ENCODE measurements around the gene SLN.

SLN gene

DNA sequence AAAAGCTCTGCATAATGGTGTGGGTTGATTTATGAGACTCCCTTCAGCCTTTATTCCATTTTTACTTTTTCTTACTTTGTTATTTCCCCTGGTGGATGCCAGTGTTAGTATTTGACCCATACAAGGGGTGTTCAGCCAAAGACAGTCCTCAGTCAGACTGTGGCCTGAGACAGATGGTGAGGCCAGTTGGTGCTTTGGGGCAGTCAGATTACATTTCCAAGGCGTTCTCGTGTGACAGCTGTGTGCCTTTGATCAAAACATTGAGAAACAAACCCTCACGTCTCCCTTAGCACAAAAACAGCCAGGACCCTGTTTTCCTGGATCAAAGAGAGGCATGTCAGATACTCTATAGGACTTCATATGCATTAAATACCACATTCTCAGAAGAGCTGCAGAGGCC is 31.3 kb upstream of the SLN start:
- H3K4me3 ChIP-seq (ENCODE audit: low read depth, low read length): no peak overlapping the region
- no peak overlapping the region for H3K27ac ChIP-seq (ENCODE audit: low read depth, low read length)
- H3K4me1 ChIP-seq (ENCODE audit: control insufficient read depth, insufficient read depth, low read length): 0 out of 2 replicates have a peak, but pooled peaks cover 10% of the 10 kb centered on the region

DNA sequence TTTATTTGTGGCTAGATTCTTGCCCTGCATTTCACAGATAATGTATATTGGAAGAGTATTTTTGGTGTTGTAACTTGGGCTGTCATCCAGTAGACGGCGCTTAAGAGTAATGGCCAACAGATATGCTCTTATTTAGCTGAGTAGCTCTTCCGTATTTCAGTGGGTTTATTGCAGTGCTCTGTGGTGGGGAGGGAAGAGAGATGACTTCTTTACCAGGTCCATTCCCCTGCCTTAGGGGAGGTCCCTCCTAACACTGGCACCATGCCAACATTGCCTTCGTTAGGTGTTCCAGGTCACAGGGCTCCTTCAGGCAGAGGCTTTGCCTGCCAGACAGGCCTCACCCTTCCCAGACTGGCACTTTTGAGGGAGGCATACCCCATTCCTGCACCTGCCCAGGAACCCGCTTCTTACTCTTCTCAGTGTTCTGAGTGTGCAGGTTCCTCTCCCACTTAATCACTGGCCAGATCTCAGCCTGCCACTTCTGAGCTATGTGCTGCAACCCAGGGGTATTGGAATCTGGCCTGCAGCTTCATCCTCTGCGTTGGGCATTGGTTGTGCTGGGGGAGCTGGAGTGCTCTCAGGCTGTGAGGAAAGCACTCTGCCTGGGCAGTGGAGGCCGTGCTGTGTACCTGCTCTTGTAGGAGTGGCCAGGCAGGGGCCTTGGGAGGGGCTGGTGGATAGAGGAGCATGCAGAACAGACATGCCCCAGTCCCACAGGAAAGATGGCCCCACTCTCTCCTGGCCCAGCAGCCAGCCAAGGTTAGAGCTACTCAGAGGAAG is 29.4 kb upstream of the SLN start:
- Histone ChIP-seq H3K4me1 (ENCODE audit: control insufficient read depth, insufficient read depth, low read length) (0 out of 2 replicates have a peak, but pooled peaks cover 10% of the 10 kb centered on the region), H3K27me3 (ENCODE audit: control insufficient read depth, insufficient read depth, low read length) (peaks cover 3% of the 10 kb centered on the region; the same call in 1 of the 2 replicates), H3K27ac (ENCODE audit: low read depth, low read length) (no peak overlapping the region), H3K9me3 (ENCODE audit: control insufficient read depth, insufficient read depth, low read length) (no peaks in the 10 kb centered on the region), H3K9ac (ENCODE audit: low read depth, low read length) (no peak overlapping the region), H3K4me3 (ENCODE audit: low read depth, low read length) (no peak overlapping the region), H3K36me3 (ENCODE audit: control insufficient read depth, insufficient read depth, low read length) (no peaks in the 10 kb centered on the region)

More for the DNA sequence above, 31.3 kb upstream of the SLN start:
- H3K9ac ChIP-seq (ENCODE audit: low read depth, low read length): no peak overlapping the region
- no peaks in the 10 kb centered on the region for H3K9me3 ChIP-seq (ENCODE audit: control insufficient read depth, insufficient read depth, low read length)
- no peaks in the 10 kb centered on the region for H3K36me3 ChIP-seq (ENCODE audit: control insufficient read depth, insufficient read depth, low read length)
- peaks cover 3% of the 10 kb centered on the region; the same call in 1 of the 2 replicates for H3K27me3 ChIP-seq (ENCODE audit: control insufficient read depth, insufficient read depth, low read length)

DNA sequence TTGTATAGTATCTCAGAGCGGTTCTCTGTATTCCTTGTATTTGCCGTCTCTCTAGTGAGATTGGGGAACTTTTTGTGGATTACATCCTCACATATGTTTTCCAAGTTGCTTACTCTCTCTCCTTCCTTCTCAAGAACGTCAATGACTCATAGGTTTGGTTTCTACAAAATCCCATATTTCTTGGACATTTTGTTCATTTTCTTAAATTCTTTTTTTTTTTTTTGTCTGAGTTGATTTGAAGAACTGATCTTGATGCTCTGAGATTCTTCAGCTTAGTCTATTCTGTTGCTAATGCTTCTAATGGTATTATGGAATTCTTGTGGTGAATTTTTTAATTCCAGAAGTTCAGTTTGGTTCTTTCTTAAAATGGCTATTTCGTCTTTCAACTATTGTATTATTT is 28.4 kb upstream of the SLN start:
- H3K9ac ChIP-seq (ENCODE audit: low read depth, low read length): no peak overlapping the region
- H3K27ac ChIP-seq (ENCODE audit: low read depth, low read length): no peak overlapping the region
- no peaks in the 10 kb centered on the region for H3K36me3 ChIP-seq (ENCODE audit: control insufficient read depth, insufficient read depth, low read length)
- no peak overlapping the region for H3K4me3 ChIP-seq (ENCODE audit: low read depth, low read length)
- no peaks in the 10 kb centered on the region for H3K9me3 ChIP-seq (ENCODE audit: control insufficient read depth, insufficient read depth, low read length)
- 0 out of 2 replicates have a peak, but pooled peaks cover 10% of the 10 kb centered on the region for H3K4me1 ChIP-seq (ENCODE audit: control insufficient read depth, insufficient read depth, low read length)
- peaks cover 3% of the 10 kb centered on the region; the same call in 1 of the 2 replicates for H3K27me3 ChIP-seq (ENCODE audit: control insufficient read depth, insufficient read depth, low read length)

DNA sequence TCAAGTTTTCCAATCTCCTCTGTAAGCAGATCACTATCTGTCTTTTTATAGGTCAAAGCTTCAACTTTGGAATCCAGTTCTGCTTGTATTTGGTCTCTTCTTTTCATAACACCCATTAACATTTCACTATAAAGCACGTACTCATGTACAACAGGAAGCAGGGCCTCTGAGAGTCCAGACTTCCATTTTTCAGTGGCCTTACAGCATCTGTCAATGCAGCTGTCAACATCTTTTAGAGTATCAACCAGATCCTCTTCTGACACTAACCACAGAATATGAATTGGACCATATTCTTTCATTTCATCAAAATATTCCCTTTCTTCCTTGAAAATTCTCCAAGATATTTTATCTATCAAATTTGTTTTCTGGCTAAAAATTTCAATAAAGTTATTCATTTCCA is 24.7 kb upstream of the SLN start:
- H3K36me3 ChIP-seq (ENCODE audit: control insufficient read depth, insufficient read depth, low read length): no peaks in the 10 kb centered on the region
- H3K9me3 ChIP-seq (ENCODE audit: control insufficient read depth, insufficient read depth, low read length): no peaks in the 10 kb centered on the region
- peaks cover 3% of the 10 kb centered on the region; the same call in 1 of the 2 replicates for H3K27me3 ChIP-seq (ENCODE audit: control insufficient read depth, insufficient read depth, low read length)
- no peak overlapping the region for H3K4me3 ChIP-seq (ENCODE audit: low read depth, low read length)
- 0 out of 2 replicates have a peak, but pooled peaks cover 10% of the 10 kb centered on the region for H3K4me1 ChIP-seq (ENCODE audit: control insufficient read depth, insufficient read depth, low read length)
- H3K27ac ChIP-seq (ENCODE audit: low read depth, low read length): no peak overlapping the region
- no peak overlapping the region for H3K9ac ChIP-seq (ENCODE audit: low read depth, low read length)

DNA sequence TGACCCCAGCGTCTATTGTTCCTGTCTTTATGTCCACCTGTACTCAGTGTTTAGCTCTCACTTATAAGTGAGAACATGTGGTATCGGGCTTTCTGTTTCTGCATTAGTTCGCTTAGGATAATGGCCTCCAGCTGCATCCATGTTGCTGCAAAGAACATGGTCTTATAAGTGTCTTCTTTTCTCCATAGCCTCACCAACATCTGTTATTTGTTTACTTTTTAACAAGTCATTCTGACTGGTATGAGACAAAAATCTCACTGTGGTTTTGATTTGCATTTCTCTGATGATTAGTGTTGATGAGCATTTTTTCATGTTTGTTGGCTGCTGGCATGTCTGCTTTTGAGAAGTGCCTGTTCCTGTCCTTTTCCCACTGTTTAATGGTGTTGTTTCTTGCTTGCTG is 21.7 kb upstream of the SLN start:
- H3K9me3 ChIP-seq (ENCODE audit: control insufficient read depth, insufficient read depth, low read length): no peaks in the 10 kb centered on the region
- no peak overlapping the region for H3K4me3 ChIP-seq (ENCODE audit: low read depth, low read length)
- H3K36me3 ChIP-seq (ENCODE audit: control insufficient read depth, insufficient read depth, low read length): no peaks in the 10 kb centered on the region
- peaks cover 1% of the 10 kb centered on the region; the same call in 1 of the 2 replicates for H3K27me3 ChIP-seq (ENCODE audit: control insufficient read depth, insufficient read depth, low read length)
- H3K27ac ChIP-seq (ENCODE audit: low read depth, low read length): no peak overlapping the region
- H3K4me1 ChIP-seq (ENCODE audit: control insufficient read depth, insufficient read depth, low read length): no peaks in the 10 kb centered on the region
- H3K9ac ChIP-seq (ENCODE audit: low read depth, low read length): no peak overlapping the region

DNA sequence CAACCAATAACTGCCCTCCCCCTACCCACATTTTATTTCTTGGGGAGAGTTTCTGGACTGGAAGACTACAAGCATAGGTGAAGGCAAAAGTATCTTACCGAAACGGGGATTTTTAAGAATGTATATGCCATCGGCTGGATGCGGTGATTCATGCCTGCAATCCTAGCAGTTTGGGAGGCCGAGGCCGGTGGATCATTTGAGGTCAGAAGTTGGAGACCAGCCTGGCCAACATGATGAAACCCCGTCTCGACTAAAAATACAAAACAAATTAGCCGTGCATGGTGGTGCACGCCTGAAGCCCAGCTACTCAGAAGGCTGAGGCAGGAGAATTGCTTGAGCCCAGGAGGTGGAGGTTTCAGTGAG is 20.8 kb upstream of the SLN start:
- Histone ChIP-seq H3K36me3 (ENCODE audit: control insufficient read depth, insufficient read depth, low read length) (no peaks in the 10 kb centered on the region), H3K27me3 (ENCODE audit: control insufficient read depth, insufficient read depth, low read length) (no peaks in the 10 kb centered on the region), H3K4me3 (ENCODE audit: low read depth, low read length) (no peak overlapping the region), H3K9me3 (ENCODE audit: control insufficient read depth, insufficient read depth, low read length) (no peaks in the 10 kb centered on the region), H3K4me1 (ENCODE audit: control insufficient read depth, insufficient read depth, low read length) (no peaks in the 10 kb centered on the region), H3K9ac (ENCODE audit: low read depth, low read length) (no peak overlapping the region), H3K27ac (ENCODE audit: low read depth, low read length) (no peak overlapping the region)

DNA sequence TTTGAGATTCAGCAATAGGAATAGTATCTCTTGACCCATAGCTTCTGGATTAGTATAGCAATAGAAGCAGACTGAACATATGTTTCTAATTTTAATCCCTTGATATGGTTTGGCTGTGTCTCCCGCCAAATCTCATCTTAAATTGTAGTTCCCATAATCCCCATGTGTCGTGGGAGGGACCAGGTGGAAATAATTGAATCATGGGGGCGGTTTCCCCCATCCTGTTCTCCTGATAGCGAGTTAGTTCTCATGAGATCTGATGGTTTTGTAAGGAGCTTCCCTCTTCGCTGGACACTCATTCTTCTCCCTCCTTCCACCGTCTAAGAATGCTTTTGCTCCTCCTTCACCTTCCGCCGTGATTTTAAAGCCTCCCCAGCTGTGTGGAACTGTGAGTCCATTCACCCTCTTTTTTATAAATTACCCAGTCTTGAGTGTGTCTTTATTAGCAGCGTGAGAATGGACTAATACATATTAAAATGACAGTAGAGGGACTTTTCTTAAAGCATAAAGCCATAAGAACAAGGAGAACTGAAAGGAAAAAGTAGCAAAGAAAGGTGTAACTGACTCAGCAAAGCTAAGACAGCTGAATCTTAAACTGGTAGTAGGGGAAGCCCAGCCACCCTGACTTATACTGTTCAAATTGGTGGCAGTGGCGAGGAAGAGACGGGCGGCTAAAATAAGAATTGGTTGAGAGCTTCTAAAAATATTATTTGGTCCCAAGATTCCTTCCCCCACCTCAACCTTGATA is 20.3 kb upstream of the SLN start:
- Histone ChIP-seq H3K27me3 (ENCODE audit: control insufficient read depth, insufficient read depth, low read length) (no peaks in the 10 kb centered on the region), H3K36me3 (ENCODE audit: control insufficient read depth, insufficient read depth, low read length) (no peaks in the 10 kb centered on the region), H3K4me1 (ENCODE audit: control insufficient read depth, insufficient read depth, low read length) (no peaks in the 10 kb centered on the region), H3K9ac (ENCODE audit: low read depth, low read length) (no peak overlapping the region), H3K27ac (ENCODE audit: low read depth, low read length) (no peak overlapping the region), H3K9me3 (ENCODE audit: control insufficient read depth, insufficient read depth, low read length) (no peaks in the 10 kb centered on the region), H3K4me3 (ENCODE audit: low read depth, low read length) (no peak overlapping the region)

DNA sequence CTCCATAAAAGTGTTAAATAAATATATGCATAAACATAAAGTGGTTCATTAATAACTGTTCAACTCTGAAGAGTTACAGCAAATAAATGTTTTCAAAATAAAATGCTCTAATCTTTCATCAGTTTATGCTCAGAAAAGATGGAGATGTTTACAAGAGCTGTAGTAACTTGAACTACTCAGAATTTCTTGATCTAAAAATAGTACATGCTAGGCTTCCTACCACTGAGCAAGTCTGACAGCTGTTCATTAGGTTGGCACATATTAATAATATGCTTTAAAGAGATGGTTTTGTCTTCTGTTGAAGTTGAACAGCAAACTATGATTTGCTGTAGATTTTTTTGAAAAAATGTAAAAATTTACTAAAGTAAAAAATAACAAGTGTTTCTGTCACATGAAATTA is 10.8 kb upstream of the SLN start:
- Histone ChIP-seq H3K36me3 (ENCODE audit: control insufficient read depth, insufficient read depth, low read length) (no peaks in the 10 kb centered on the region), H3K27ac (ENCODE audit: low read depth, low read length) (no peak overlapping the region), H3K27me3 (ENCODE audit: control insufficient read depth, insufficient read depth, low read length) (no peaks in the 10 kb centered on the region), H3K9me3 (ENCODE audit: control insufficient read depth, insufficient read depth, low read length) (no peaks in the 10 kb centered on the region), H3K9ac (ENCODE audit: low read depth, low read length) (no peak overlapping the region), H3K4me1 (ENCODE audit: control insufficient read depth, insufficient read depth, low read length) (no peaks in the 10 kb centered on the region), H3K4me3 (ENCODE audit: low read depth, low read length) (no peak overlapping the region)

DNA sequence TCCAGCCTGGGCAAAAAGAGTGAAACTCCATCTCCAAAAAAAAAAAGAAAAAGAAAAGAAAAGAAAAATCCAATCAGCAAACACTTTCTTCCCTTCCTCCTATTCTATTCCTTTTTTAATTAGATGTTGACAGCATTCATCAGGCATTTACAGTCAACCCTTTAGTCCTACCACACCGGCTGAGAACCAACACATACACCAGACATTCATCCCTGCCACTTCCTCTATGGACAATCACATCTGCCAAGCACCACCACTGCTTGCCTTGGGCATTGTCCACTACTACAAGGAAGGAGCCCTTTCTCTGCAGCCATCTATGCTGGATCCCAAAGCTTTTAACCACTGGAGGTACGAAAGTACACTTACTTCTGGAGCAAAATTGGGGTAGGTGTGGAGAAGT is 9.4 kb upstream of the SLN start:
- Histone ChIP-seq H3K4me1 (ENCODE audit: control insufficient read depth, insufficient read depth, low read length) (no peaks in the 10 kb centered on the region), H3K4me3 (ENCODE audit: low read depth, low read length) (no peak overlapping the region), H3K27me3 (ENCODE audit: control insufficient read depth, insufficient read depth, low read length) (no peaks in the 10 kb centered on the region), H3K36me3 (ENCODE audit: control insufficient read depth, insufficient read depth, low read length) (no peaks in the 10 kb centered on the region), H3K27ac (ENCODE audit: low read depth, low read length) (no peak overlapping the region), H3K9me3 (ENCODE audit: control insufficient read depth, insufficient read depth, low read length) (no peaks in the 10 kb centered on the region), H3K9ac (ENCODE audit: low read depth, low read length) (no peak overlapping the region)

DNA sequence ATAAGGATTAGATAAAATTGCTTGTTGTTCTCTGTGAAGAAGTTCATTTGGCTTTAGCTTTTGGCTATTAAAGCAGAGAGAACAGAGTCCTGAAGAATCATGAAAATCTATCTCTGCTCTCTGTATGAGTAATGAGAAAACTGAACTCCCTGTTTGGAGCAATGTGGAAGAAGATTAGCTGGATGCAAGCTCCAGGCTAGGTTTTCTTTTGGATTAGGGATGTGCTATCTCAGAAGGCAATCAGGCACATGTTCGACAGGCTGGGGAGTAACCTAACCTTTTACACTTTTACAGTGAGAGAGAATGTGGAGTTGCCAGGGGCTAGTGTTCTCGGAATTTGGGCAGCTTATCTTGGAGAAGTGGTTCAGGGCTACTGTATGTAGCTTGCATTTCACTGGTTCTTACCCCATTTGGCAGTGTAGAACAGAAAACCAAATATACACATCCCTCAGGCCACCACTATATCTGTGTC is 8.5 kb upstream of the SLN start:
- Histone ChIP-seq H3K27ac (ENCODE audit: low read depth, low read length) (no peak overlapping the region), H3K36me3 (ENCODE audit: control insufficient read depth, insufficient read depth, low read length) (no peaks in the 10 kb centered on the region), H3K4me3 (ENCODE audit: low read depth, low read length) (no peak overlapping the region), H3K27me3 (ENCODE audit: control insufficient read depth, insufficient read depth, low read length) (no peaks in the 10 kb centered on the region), H3K4me1 (ENCODE audit: control insufficient read depth, insufficient read depth, low read length) (no peaks in the 10 kb centered on the region), H3K9me3 (ENCODE audit: control insufficient read depth, insufficient read depth, low read length) (no peaks in the 10 kb centered on the region), H3K9ac (ENCODE audit: low read depth, low read length) (no peak overlapping the region)
